Stimulated activated CD8-positive, alpha-beta memory T cell treated with anti-CD3 and anti-CD28 coated beads, Interleukin-7, amount 100 ng/mL, for 24 hours (primary cell): ENCODE results near the gene GALNT18.

ENCODE experiments used
- DNase-seq: peaks from one replicate; pipeline ENCODE4 v3.0.0-alpha.2; 2020; ENCODE audit warnings: low read depth

The GALNT18 gene

GRCh38 chr11:11309906-11310305 is 311.9 kb downstream of the GALNT18 start:
- no peak for DNase-seq

- no peak for DNase-seq
Measured at GRCh38 chr11:11308249-11308648, 313.6 kb downstream of the GALNT18 start.

- no peak for DNase-seq
Measured at GRCh38 chr11:11306855-11307254, 314.9 kb downstream of the GALNT18 start.

DNA sequence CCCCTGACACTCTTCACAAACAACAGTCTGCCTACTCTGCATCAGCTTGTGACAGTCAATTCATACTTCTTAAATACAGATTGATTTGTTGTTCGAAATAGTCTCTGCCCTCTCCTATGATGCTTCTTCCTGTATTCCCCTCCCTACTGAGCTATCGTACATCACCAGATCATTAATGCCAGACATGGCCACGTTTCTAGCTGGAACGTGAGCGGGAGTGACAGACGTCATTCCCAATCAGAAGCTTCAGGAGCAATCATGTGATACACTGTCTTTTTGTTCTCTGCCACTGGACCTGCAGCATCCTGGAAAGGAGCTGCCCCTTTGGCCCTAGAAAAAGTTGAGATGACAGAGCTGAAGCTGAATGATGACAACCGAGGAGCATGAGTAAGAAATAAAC is 317.3 kb downstream of the GALNT18 start:
- DNase-seq = no peak

DNA sequence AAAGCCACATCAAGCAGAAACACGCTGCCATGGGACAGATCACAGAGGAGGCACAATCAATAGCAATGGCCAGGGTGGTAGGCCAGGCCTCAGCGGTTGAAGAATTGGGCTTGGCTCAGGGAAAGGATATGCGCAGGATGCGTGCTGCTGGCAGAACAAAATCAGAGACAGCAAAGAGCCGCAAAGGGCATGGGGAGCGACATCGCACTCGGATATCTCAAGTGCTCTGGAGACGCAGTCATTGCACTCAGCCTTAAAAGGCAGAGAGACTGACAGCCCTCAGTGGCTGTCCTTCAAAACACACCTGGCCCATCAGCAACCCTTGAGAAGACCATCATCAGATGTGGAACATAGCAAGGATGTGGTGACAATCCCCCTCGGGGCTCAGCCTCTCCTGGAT is 319.2 kb downstream of the GALNT18 start:
- DNase-seq = no peak

- no peak for DNase-seq
Measured at GRCh38 chr11:11301212-11301611, 320.6 kb downstream of the GALNT18 start.

DNA sequence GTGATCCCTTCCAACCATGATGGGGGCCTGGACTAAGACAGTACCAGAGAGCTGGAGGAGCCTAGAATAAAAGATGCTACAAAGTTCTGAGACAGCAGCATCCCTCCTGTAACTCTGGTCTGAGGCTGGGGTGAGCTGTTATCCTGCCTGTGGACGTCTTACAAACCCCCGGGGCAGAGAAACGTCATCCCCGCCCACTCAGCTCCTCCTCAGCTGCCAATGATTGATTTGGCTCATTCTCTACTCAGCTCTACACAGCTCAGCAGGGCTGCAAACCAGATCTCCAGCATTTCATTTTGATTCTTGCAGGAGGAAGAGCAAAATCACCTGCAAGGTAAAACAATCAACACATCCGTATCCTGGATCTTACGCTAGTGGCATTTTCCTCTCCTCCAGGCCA is 324.2 kb downstream of the GALNT18 start:
- no peak for DNase-seq

- no peak for DNase-seq
Measured at GRCh38 chr11:11296434-11296833, 325.4 kb downstream of the GALNT18 start.

DNA sequence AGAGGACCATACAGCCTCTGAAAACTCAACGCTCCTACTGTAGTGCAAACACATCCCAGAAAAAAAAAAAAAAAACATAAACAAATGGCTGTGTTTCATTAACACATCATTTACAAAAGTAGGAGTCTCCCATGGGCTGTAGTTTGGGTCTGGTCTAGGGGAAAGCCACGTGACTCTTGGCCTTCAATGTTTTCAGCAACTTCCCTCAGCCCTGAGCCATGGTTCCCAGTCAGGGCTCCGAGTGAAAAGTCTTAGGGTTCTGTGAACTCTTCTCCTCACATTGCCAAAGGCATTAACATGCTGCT is 327.3 kb downstream of the GALNT18 start:
- DNase-seq = no peak

GRCh38 chr11:11293798-11294550 is 327.8 kb downstream of the GALNT18 start:
- DNase-seq = no peak

DNA sequence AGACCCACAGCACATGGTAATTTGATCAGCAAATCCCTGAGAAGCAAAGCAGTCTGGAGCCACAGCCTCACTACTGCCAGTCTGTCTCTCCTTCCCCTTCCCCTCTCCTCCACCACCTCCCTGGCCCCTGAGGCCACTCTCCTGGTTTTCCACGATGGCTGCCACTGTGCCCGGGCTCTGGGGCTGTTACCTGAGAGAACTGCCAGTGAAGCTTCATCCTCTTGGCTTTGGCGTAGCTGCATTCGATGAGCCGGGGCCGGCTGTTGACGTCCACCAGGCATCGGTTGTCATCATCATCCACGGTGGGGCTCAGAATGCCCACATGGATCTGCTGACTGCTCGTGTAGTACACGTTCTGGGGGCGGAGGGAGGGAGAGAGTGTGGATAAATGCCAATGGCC is 329.0 kb downstream of the GALNT18 start:
- no peak for DNase-seq

DNA sequence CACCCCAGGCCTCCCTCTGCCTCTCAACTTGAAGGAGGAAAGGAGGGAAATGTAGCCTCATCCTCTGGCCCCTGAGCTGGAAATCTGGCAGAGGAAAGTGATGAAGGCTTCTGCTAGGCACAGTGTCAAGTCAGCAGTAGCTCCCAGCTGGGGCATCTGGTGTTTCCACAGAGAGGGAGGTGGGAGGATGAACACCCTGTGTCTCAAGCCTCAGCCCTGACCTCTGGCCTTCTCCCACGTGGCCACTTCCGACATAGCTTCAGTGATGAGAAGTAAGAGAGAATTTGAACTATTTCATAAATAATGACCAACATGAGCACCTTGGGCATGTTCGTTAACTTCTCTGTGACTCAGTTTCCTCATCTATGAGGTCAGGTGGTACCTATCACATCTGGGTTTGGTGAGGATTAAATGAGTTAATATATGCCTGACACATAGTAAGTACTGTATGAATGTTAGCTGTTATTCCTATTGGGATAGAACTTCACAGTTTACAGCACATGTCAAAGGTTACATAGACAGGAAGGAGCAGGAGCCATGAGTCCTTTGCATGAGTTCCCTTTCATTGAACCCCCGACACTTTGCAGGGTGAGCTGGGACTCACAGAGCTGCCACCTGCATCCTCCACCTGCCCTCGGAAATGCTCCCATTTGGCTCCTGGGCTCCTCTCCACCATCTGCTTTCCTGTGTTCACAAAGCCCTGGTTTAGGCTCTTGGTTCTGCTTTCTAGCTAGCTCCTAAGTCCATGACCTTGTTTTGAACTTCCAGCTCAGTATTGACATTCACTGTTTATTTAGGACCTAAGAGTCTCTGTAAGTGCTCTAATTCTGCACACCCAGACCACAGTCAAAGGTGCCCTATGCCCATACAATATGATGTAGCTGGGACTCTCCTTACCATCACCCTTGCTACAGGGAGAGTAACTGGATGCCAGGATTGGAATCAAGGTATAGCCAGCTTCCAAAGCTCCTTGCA is 330.5 kb downstream of the GALNT18 start:
- DNase-seq = no peak

DNA sequence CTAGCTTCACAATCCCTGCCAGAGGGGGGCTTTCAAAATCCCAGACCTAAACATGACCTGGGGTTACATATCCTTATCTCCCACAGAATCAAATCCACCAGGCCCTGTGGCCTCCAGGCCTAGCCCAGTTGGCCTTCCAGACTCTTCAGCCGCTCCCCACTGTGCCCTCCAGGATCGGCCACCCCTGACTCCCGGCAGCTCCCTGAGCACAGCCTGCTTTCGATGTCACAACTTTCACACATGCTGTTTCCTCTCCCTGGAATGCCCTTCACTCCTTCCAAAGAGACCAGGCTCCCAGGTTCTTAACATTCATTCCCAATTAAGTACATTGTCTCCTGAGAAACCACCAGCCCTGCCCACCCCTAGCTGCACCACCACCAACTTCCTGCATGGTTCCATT is 331.5 kb downstream of the GALNT18 start:
- DNase-seq = no peak

DNA sequence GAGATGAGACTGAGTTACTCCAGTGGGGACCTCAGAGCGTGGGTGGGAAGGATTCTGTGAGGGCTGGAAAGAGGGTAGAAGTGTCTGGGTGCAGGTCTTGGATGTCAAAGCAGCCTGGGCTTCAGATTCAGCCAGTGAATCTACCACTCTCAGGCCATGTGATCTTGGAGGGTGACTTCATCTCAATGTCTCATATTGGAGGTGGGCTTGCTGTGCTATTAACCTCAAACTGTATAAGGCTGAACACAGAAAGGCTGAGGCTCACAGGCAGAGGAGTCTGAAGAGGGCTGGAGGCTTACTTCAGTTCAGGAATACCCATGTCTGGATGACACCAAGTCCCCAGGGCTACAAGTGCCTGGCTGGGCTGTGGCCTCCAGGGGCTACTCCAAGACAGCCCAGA is 332.1 kb downstream of the GALNT18 start:
- DNase-seq = no peak

- no peak for DNase-seq
Measured at GRCh38 chr11:11288972-11289616, 332.7 kb downstream of the GALNT18 start.

GRCh38 chr11:11284481-11284880 is 337.3 kb downstream of the GALNT18 start:
- no peak for DNase-seq

DNA sequence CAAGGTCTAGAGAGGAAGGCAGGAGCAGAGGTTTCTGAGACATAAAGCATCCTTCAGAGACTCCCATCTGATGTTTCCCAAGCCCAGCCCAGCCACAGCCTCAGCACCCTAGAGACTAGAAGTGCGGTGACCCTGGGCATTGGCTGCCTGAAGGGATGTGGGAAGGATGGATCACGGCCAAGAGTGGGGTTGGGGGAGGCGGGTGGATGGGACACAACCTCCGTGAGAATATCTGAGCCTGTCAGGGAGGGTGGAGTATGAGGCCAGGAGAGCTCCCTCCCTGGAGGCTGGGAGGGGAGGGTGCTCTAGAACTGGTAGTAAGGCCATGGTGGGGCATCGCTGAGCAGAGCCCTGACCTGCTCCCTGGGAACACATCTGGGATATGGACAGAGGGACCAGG is 340.2 kb downstream of the GALNT18 start:
- DNase-seq = no peak

DNA sequence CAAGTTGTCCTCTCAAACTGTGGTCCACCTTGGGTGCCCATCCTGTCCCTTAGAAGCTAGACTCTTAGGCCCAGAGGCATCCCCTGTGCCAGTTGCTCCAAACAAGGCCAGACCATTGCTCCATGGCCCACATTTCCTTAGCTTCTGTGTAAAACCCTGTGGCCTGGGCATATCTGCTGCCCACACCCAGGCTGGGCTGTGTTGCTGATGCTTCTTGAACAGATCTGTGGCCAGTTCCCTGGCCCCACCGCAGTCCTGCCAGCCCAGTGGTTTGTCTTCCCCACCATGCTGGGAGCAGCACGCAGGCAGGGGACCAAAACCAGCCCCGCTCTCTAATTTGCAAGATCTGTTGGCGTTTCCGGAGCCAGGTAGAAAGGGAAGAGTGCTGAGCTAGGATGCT is 341.0 kb downstream of the GALNT18 start:
- no peak for DNase-seq

DNA sequence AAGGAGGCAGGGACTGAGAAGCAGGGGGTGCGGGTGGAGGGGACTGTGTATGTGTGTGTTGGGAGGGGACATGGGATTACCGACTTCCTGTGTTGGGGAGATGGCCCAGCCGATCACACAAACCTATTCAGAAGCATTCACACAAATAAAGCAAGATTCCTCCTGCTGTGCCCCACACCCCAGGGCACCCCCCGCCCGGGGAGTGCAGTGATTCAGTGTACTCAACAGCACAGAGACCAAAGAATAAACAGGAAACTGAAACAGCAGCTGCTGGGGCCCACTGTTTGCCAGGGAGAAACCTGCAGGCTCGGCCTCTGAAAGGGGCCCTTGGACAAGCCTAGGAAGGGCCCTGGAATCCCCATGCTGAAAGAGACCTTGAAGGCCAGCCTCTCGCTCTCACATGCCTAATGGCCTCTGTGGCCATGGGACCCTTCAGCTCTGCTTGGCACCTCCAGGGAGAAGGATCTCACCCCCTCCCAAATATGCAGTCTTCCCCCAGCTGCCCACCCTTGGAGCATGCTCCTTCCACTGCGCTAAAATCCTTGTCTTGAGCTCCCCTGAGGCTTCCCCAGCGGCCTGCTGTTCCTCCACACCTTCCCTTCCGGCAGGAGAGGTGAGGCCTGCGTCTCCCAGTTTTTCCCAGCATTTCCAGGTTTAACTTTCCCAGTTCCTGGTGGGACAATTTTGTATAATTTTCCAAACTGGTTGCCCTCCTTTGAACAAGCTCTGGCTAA is 341.7 kb downstream of the GALNT18 start:
- DNase-seq = no peak

DNA sequence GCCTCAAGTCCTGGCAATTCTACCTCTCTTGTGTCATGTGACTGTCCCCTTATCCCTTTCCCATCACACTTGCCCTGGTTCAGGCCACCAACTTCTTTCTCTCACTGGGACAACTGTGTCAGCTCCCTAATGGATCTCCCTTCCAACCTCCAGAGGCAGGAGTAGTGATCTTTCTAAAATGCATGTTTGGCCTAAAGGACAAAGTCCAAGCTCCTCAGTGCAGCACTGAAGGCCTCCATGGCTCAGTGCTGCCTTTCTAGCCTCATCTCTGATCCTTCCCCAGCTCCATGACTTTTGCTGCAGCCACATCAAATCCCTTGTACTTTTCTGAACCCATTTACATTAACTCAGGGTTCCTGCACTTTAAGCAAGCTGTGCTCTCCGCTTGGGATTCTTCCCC is 349.6 kb downstream of the GALNT18 start:
- no peak for DNase-seq

GRCh38 chr11:11270236-11270775 is 351.5 kb downstream of the GALNT18 start:
- DNase-seq = no peak

DNA sequence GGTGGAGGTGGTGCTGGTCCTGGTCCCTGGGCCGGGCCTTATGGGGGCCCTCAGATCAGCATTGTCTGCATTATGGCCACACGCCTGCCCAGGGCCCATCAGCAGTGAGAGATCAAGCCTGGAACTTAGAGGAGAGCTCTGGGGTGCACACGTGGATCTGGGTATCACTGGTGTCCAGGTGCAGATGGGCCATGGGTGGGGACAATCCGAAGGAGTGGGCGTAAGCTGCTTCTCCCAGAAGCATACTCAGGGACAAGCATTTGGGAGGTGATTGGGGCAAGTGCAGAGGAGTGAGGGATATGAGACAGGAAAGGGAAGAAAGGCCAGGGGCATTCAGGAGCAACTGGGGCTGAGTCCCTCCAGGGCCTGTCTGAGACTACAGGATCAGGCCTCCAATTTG is 353.1 kb downstream of the GALNT18 start:
- no peak for DNase-seq
